Activated CD4-positive, alpha-beta T cell treated with anti-CD3 and anti-CD28 coated beads, Interleukin-2, amount 50 U/mL, for 48 hours (primary cell): Measurements from ENCODE around the gene FOXD1.
A peak's percentile ranks its signal among the peaks of the same experiment; 100 is the strongest.

Experiments used
- DNase-seq, 2 experiments: peaks; one replicate each; pipeline ENCODE4 v3.0.0-alpha.2; 2020

FOXD1 gene

GRCh38 chr5:73438645-73439470 is 9.7 kb downstream of the FOXD1 start:
- DNase-seq, result no peak

GRCh38 chr5:73437777-73438644 is 10.6 kb downstream of the FOXD1 start:
- DNase-seq, result no peak

DNA sequence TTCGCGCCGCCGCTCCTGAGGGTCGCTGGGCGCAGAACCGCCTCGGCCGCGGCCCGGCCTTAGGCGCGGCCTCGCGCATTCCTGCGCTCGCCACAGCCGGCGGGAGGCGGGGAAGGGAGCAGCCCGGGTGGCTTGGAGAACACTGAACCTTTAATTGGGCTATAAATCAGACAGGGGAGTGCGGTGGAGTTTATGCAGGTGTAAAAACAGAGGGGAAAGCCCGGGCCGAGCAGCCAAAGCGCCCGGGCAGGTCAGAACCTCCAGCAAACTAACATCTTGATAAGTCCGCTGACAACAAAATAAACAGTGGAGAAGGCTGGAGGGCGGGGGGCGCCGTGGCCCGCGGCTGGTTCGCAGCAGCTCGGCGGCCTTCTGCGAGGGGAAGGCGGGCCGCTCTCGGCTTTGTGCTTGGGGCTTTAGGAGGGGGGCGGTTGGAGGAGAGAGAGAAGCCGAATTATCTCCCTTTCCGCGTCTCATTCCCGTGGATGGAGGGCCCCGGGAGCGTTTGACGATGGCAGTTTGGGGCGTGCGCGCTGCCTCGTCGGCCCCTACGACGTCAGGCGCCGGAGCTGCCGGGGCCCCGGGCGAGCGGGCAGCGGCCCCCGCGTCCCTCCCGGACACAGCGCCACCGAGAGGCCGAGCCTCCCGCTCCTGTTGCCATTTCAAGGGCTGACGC is 11.3 kb downstream of the FOXD1 start:
- no peak for DNase-seq

DNA sequence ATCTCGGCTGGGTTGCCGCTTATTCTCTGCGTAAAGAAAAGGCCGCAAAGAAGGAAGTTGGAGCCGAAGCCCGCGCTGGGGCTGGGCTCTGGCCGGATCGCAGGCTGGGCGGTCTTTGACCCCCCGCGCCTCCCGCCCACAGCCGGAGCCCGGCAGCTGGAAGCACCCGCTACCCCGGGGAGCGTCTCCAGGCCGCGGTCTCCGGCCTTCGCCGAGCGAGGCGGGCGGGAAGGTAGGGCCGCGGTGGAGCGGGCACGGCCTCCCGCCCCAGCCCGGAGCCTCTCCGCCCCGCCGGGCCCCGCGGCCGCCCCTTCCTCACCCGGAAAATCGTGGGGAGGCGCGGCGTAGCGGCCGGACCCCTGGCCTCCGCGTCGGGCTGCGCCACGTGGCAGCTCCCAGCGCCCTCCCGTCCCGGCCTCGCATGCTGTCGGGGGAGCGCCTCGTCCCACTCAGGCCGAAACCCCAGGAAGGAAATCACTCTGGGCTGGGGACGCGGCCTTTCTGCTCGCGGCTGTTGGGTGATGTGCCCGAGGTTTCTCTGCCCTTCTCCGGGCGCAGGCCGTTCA is 12.0 kb downstream of the FOXD1 start:
- no peak for DNase-seq

- no peak for DNase-seq
These were observed 12.6 kb downstream of the FOXD1 start for GRCh38 chr5:73435759-73436534.

GRCh38 chr5:73434907-73435306 is 13.7 kb downstream of the FOXD1 start:
- no peak for DNase-seq

DNA sequence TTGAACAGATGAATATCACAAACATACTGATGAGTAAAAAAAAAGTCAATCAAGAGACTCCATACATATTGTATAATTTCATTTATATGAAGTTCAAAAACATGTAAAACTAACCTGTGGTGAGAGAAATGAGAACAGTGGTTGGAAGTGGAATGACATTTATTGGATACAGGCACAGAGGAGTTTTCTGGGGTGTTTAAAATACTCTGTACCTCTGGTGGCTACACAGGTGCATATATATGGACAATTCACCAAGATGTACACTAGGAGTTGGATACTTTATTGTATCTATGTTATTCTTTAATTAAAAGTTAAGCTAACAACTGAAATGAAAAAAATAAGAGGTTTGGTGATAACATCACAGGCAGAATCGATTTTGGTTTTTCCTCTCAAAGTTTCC is 14.1 kb downstream of the FOXD1 start:
- DNase-seq, result no peak

GRCh38 chr5:73433982-73434342 is 14.6 kb downstream of the FOXD1 start:
- DNase-seq, result no peak

GRCh38 chr5:73433272-73433981 is 15.2 kb downstream of the FOXD1 start:
- DNase-seq, result no peak

- no peak for DNase-seq
These were observed 17.2 kb downstream of the FOXD1 start for GRCh38 chr5:73431204-73431851.

DNA sequence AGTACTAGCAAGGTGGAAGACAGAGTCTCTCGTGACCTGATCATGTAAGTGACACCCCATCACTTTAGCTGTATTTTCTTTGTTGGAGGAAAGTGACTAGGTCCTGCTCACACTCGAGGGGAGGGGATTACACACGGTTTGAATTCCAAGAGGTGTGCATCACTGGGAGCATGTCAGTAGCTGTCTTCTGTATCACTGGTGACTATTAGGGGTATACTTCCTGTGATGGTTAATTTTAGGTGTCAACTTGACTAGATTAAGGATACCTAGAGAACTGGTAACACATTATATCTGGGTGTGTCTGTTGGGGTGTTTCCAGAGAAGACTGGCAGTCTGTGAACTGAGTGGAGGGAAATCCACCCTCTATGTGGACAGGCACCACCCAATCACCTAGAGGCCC is 22.5 kb downstream of the FOXD1 start:
- DNase-seq, result no peak

DNA sequence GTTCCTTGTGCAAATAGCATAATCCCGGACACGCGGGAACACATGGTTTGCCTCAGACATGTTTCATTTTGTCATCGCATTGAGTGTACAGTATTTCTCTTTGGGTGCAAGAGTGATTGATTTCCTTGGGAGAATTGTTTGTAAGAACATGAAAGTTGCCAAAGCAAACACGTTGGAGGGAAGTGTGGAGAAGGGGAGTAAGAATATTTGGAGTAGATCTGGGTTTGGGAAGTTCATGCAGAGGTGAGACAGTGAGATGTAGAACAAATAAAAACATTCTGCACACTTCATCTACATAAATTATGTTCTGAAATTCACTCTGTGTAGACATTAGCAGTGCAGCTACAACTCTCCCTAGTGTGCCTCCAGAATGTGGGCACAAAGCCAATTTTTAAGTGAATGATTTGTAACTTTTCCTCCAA is 24.0 kb downstream of the FOXD1 start:
- DNase-seq, result no peak

DNA sequence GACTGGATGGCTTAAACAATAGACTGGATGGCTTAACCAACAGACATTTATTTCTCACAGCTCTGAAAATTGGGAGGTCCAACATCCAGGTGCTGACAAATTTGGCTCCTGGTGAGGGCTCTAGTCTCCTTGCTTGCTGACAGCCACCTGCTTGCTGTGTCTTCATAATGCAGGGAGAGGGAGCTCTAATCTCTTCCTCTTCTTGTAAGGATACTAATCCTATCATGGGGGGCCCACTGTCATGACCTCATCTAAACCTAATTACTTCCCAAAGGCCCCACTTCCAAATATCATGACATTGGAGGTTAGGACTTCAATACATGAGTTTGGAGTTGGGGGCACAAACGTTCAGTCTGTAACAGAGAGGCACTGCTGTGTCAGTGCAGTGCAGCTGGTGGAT is 26.4 kb downstream of the FOXD1 start:
- no peak for DNase-seq

GRCh38 chr5:73420666-73421065 is 27.9 kb downstream of the FOXD1 start:
- DNase-seq, result no peak

GRCh38 chr5:73419465-73420390 is 28.8 kb downstream of the FOXD1 start:
- no peak for DNase-seq

- no peak for DNase-seq
These were observed 29.5 kb downstream of the FOXD1 start for GRCh38 chr5:73419117-73419464.

DNA sequence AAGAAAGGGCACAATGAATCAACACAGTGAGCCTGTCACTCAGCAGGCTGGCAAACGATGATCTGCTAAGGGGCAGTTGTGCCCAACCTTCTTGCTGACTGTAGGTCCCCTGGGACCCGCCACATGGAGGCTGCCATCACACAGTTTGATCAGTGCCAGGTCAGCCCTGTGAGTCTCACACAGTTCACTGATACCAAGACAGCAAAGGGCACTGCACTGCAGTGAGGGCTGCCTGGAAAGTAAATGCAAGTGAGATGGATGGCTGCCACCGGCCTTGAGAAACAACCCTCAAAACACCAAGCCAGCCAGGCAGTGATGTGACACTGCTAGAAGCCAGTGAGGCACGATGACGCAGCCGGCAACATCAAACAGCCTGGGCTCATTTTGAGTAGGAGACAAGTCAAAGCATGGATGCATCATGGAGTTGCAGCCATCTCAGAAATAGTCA is 30.3 kb downstream of the FOXD1 start:
- DNase-seq, result peak in 1 of 2 experiments; percentile 9

- no peak for DNase-seq
These were observed 31.1 kb downstream of the FOXD1 start for GRCh38 chr5:73417303-73418034.

GRCh38 chr5:73415617-73416016 is 33.0 kb downstream of the FOXD1 start:
- no peak for DNase-seq
